Central memory CD8-positive, alpha-beta T cell (primary cell): Measurements from ENCODE around the gene PEAK1.
"Not testable (repeated sequence)": the region's sequence is repeated elsewhere in the genome, so short reads cannot be mapped to it uniquely, and the experiment has no call there.

Experiments used
- ATAC-seq: fragments of 150-1000 bp; cut with Tn5 transposase; replicated peaks from 2 replicates; pipeline ENCODE4 v1.10.0; 2022; ENCODE audit warnings: mild to moderate bottlenecking, moderate FRiP score, moderate number of reproducible peaks; ENCODE audit not compliant: poor library complexity, severe bottlenecking; ENCODE audit errors: extremely low read depth
- DNase-seq, 2 donors: peaks; one replicate each; pipeline ENCODE4 v3.0.0; 2021; ENCODE audit warnings: low spot score in 2 of 2
- H3K27ac Mint-ChIP-seq: one replicate; pipeline ENCODE4 v1.8.0; 2022; ENCODE audit warnings: low read depth, mild to moderate bottlenecking, moderate library complexity, mixed read lengths
- H3K27me3 Mint-ChIP-seq: one replicate; pipeline ENCODE4 v1.8.0; 2022; ENCODE audit warnings: mixed read lengths
- H3K36me3 Mint-ChIP-seq: one replicate; pipeline ENCODE4 v1.8.0; 2022; ENCODE audit warnings: mild to moderate bottlenecking, moderate library complexity, mixed read lengths; ENCODE audit not compliant: insufficient read depth
- H3K4me1 Mint-ChIP-seq: one replicate; pipeline ENCODE4 v1.8.0; 2022; ENCODE audit warnings: mixed read lengths
- H3K4me3 Mint-ChIP-seq: one replicate; pipeline ENCODE4 v1.8.0; 2022; ENCODE audit warnings: mild to moderate bottlenecking, moderate library complexity, mixed read lengths
- H3K9me3 Mint-ChIP-seq: one replicate; pipeline ENCODE4 v1.8.0; 2022; ENCODE audit warnings: mixed read lengths

PEAK1 gene

GRCh38 chr15:77292969-77293558 is 126.8 kb downstream of the PEAK1 start:
- peaks cover 2% of the 10 kb centered on the region for H3K36me3 Mint-ChIP-seq

GRCh38 chr15:77291107-77291506 is 128.8 kb downstream of the PEAK1 start:
- Mint-ChIP-seq H3K4me1 (no peaks in the 10 kb centered on the region), H3K9me3 (no peaks in the 10 kb centered on the region), H3K27ac (no peak overlapping the region), H3K27me3 (no peaks in the 10 kb centered on the region), H3K36me3 (peaks cover 2% of the 10 kb centered on the region), H3K4me3 (no peak overlapping the region)
- ATAC-seq (no peak), DNase-seq (no peak)

More at GRCh38 chr15:77292969-77293558, 126.8 kb downstream of the PEAK1 start:
- Mint-ChIP-seq H3K9me3 (no peaks in the 10 kb centered on the region), H3K27ac (no peak overlapping the region), H3K4me1 (no peaks in the 10 kb centered on the region), H3K4me3 (no peak overlapping the region), H3K27me3 (no peaks in the 10 kb centered on the region)
- no peak for ATAC-seq
- no peak for DNase-seq

GRCh38 chr15:77287385-77287784 is 132.5 kb downstream of the PEAK1 start:
- ATAC-seq (no peak), DNase-seq (no peak)
- Mint-ChIP-seq H3K36me3 (peaks cover 2% of the 10 kb centered on the region), H3K9me3 (no peaks in the 10 kb centered on the region), H3K27ac (no peak overlapping the region), H3K27me3 (no peaks in the 10 kb centered on the region), H3K4me1 (no peaks in the 10 kb centered on the region), H3K4me3 (no peak overlapping the region)

GRCh38 chr15:77285057-77285997 is 134.6 kb downstream of the PEAK1 start:
- H3K27me3 Mint-ChIP-seq = no peaks in the 10 kb centered on the region
- no peak for DNase-seq
- no peaks in the 10 kb centered on the region for H3K9me3 Mint-ChIP-seq
- H3K27ac Mint-ChIP-seq = no peak overlapping the region
- no peak overlapping the region for H3K4me3 Mint-ChIP-seq
- no peaks in the 10 kb centered on the region for H3K4me1 Mint-ChIP-seq
- H3K36me3 Mint-ChIP-seq = peaks cover 2% of the 10 kb centered on the region
- no peak for ATAC-seq

GRCh38 chr15:77282333-77282732 is 137.6 kb downstream of the PEAK1 start:
- Mint-ChIP-seq H3K9me3 (no peaks in the 10 kb centered on the region), H3K27me3 (no peaks in the 10 kb centered on the region), H3K27ac (no peak overlapping the region), H3K36me3 (peaks cover 2% of the 10 kb centered on the region), H3K4me1 (no peaks in the 10 kb centered on the region), H3K4me3 (no peak overlapping the region)
- DNase-seq = no peak
- no peak for ATAC-seq

- H3K27me3 Mint-ChIP-seq = no peaks in the 10 kb centered on the region
- DNase-seq = no peak
- H3K36me3 Mint-ChIP-seq = peaks cover 3% of the 10 kb centered on the region
- no peak for ATAC-seq
- no peaks in the 10 kb centered on the region for H3K4me1 Mint-ChIP-seq
- no peak overlapping the region for H3K27ac Mint-ChIP-seq
- no peak overlapping the region for H3K4me3 Mint-ChIP-seq
- H3K9me3 Mint-ChIP-seq = no peaks in the 10 kb centered on the region
These were observed 143.0 kb downstream of the PEAK1 start for GRCh38 chr15:77276943-77277342.

- no peaks in the 10 kb centered on the region for H3K9me3 Mint-ChIP-seq
- ATAC-seq = no peak
- H3K36me3 Mint-ChIP-seq = peaks cover 3% of the 10 kb centered on the region
- H3K27me3 Mint-ChIP-seq = no peaks in the 10 kb centered on the region
- no peak for DNase-seq
- no peaks in the 10 kb centered on the region for H3K4me1 Mint-ChIP-seq
- H3K4me3 Mint-ChIP-seq = no peak overlapping the region
- H3K27ac Mint-ChIP-seq = no peak overlapping the region
These were observed 143.8 kb downstream of the PEAK1 start for GRCh38 chr15:77276096-77276495.

- not testable (repeated sequence) for H3K27me3 Mint-ChIP-seq, ATAC-seq, H3K9me3 Mint-ChIP-seq, H3K27ac Mint-ChIP-seq, H3K4me3 Mint-ChIP-seq, DNase-seq, H3K36me3 Mint-ChIP-seq, H3K4me1 Mint-ChIP-seq
These were observed 146.8 kb downstream of the PEAK1 start for GRCh38 chr15:77273136-77273535.

GRCh38 chr15:77266708-77267386 is 153.1 kb downstream of the PEAK1 start:
- no peak for ATAC-seq
- no peaks in the 10 kb centered on the region for H3K4me1 Mint-ChIP-seq
- H3K36me3 Mint-ChIP-seq = peaks cover 2% of the 10 kb centered on the region
- H3K9me3 Mint-ChIP-seq = no peaks in the 10 kb centered on the region
- H3K27me3 Mint-ChIP-seq = no peaks in the 10 kb centered on the region
- no peak overlapping the region for H3K4me3 Mint-ChIP-seq
- H3K27ac Mint-ChIP-seq = no peak overlapping the region
- no peak for DNase-seq

GRCh38 chr15:77255385-77255784 is 164.5 kb downstream of the PEAK1 start:
- DNase-seq (no peak), ATAC-seq (no peak)
- H3K36me3 Mint-ChIP-seq = no peaks in the 10 kb centered on the region
- H3K9me3 Mint-ChIP-seq = no peaks in the 10 kb centered on the region
- H3K27me3 Mint-ChIP-seq = no peaks in the 10 kb centered on the region
- H3K4me3 Mint-ChIP-seq = no peak overlapping the region
- H3K4me1 Mint-ChIP-seq = no peaks in the 10 kb centered on the region
- H3K27ac Mint-ChIP-seq = no peak overlapping the region

GRCh38 chr15:77251662-77252061 is 168.2 kb downstream of the PEAK1 start:
- no peak for ATAC-seq
- peaks cover 2% of the 10 kb centered on the region for H3K36me3 Mint-ChIP-seq

GRCh38 chr15:77247116-77247515 is 172.8 kb downstream of the PEAK1 start:
- Mint-ChIP-seq H3K4me1 (no peaks in the 10 kb centered on the region), H3K4me3 (no peak overlapping the region), H3K27me3 (no peaks in the 10 kb centered on the region), H3K27ac (no peak overlapping the region), H3K36me3 (peaks cover 3% of the 10 kb centered on the region), H3K9me3 (no peaks in the 10 kb centered on the region)
- ATAC-seq (no peak), DNase-seq (no peak)

More at GRCh38 chr15:77251662-77252061, 168.2 kb downstream of the PEAK1 start:
- no peak overlapping the region for H3K27ac Mint-ChIP-seq
- DNase-seq = no peak
- H3K4me1 Mint-ChIP-seq = no peaks in the 10 kb centered on the region
- H3K27me3 Mint-ChIP-seq = no peaks in the 10 kb centered on the region
- no peak overlapping the region for H3K4me3 Mint-ChIP-seq
- no peaks in the 10 kb centered on the region for H3K9me3 Mint-ChIP-seq
